GM19023 (cell line): ENCODE measurements around the gene MYL6.

Experiments used
- ATAC-seq: cut with Tn5 transposase; IDR thresholded peaks from one replicate; pipeline ENCODE4 v1.9.1; 2021; ENCODE audit warnings: mild to moderate bottlenecking, moderate library complexity; ENCODE audit not compliant: unreplicated experiment

MYL6 gene

DNA sequence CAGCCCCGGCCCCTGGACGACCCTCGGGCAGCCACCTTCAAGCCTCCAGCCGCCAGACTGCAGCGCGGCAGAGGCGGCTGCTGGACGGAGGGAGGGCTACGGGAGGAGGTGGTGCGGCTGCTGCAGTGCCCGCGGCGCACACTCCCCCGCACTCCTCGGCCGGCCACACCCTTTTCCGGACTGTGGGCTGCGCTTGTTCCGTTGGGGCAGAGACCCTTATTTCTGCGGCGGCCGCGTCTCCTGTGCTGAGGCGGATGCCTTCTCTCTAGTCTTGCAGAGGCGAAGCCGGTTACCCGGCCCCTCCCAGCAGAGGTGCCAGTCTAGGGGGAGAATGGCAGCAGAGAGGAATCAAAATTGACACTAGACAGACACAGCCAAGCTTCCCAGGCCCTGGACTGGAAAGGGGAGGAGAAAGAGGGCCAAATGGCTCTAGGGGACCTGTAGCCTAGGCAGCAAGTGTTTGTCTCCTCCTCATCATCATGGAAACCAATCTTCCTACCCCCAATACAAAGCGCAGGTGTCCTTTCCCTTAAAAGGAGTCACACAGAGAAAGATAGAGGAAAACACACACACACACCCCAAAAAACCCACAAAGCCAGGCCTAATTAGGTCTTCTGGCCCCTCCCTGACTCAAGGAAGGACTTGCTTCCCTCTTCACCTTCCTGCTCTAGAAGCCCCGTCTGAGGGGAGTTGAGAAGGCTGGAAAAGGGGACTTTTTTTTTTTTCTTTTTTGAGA lies 28.8 kb upstream of the MYL6 start:
- peak; percentile 24 for ATAC-seq

DNA sequence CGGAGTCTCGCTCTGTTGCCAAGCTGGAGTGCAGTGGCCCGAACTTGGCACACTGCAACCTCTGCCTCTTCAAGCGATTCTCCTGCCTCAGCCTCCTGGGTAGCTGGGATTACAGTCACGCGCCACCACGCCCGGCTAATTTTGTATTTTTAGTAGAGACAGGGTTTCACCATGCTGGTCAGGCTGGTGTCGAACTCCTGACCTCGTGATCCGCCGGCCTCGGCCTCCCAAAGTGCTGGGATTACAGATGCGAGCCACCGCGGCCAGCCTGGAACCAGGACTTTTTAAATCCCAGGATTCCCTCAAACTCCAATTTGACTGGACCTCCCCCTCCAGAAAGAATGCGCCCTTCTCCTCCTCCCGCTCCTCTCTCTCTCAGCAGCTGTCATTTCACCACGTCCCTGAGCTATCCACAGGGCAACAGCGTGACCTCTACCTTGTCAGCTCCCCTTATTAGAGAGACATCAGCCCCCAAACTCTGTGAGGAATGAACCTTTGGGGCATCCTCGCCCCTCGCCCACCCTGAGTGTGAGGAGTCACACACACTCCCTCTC lies 28.1 kb upstream of the MYL6 start:
- no peak for ATAC-seq

DNA sequence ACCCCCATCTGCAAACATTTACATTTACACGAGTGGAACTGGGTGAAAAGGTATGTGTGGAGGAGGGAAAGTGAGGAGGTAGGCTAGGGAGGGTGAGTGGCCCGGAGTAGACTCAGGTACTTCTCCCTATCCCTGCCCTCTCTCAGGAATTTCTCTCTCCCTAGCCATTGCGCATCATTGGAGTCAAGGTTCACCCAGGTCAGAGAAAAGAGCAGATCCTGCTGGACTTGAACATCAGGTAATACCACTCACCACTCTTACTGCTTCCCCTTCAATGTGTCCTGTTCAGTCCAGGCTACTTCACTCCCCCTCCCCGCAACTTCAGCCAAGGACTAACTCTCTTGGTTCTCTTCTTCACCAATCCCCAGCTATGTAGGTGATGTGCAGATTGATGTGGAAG lies 27.3 kb upstream of the MYL6 start:
- no peak for ATAC-seq

DNA sequence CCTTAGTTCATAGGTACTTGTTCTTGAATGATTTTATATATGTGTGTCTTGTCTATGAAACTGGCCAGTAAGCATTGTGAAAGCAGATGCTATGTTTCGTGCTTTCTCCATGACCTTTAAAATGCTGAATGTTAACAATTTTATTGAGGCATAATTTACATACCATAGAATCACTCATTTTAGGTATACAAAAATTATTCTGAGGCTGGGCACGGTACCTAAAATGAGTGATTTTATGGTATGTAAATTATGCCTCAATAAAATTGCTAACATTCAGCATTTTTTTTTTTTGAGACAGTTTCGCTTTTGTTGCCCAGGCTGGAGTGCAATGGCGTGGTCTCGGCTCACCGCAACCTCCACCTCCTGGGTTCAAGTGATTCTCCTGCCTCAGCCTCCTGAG lies 23.3 kb upstream of the MYL6 start:
- ATAC-seq = no peak

DNA sequence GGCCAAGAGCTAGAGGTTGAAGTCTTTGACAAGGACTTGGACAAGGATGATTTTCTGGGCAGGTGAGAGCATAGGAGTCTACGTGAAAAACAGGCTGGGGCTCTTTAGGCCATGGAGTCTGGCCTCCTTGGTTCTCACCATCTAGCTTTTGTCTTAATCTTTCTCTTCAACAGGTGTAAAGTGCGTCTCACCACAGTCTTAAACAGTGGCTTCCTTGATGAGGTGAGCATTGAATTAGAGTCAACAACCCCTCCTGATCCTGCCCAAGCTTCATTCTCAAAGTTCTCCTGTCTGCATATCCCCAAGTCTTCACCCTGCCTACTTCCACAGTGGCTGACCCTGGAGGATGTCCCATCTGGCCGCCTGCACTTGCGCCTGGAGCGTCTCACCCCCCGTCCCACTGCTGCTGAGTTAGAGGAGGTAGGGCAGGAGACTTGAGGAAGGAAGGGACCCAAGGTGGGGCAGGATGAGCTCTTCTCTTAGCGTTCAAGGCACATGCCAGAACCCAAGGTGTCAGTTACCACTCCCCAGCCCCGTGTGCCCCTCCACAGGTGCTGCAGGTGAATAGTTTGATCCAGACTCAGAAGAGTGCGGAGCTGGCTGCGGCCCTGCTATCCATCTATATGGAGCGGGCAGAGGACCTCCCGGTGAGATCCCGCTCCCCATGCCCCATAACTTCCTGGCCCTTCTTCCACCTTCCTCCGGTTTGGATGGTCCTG lies 20.1 kb upstream of the MYL6 start:
- no peak for ATAC-seq

DNA sequence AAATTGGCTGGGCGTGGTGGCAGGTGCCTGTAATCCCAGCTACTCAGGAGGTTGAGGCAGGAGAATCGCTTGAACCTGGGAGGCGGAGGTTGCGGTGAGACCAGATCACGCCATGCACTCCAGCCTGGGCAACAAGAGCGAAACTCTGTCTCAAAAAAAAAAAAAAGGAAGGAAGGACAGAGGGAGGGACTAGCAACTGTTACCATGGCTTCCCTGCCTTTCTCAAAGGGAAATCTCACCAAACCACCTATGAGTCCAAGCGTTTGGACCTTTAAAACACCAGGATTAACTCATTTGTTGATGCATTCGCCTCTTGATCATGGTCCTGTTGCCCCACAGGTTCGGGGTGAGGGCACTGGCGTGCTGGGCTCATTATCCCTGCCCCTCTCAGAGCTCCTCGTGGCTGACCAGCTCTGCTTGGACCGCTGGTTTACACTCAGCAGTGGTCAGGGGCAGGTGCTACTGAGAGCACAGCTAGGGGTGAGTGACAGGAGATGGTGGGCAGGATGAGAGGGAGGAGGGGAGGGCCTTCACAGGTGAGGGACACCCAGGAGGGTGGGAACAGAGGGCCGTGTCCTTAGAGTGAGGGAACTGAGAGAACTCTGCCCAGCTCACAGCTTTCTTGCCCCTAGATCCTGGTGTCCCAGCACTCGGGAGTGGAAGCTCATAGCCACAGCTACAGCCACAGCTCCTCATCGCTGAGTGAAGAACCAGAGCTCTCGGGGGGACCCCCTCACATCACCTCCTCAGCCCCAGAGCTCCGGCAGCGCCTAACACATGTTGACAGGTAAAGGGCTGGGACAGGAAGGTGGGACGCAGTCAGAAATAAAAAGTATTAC lies 16.0 kb upstream of the MYL6 start:
- ATAC-seq = no peak

DNA sequence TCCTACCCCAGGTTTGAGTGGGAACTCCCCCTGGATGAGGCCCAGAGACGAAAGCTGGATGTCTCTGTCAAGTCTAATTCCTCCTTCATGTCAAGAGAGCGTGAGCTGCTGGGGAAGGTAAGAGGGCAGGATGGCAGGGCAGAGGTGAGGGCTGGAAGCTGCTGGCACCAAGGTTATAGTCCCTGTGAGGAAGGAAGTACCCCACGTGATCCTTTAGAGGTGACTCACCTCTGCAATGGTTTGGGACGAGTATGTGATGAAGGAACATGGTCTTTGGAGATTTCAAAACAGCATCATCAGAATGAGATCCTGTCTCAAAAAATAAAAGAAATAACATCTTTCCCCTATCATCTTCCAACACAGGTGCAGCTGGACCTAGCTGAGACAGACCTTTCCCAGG lies 14.9 kb upstream of the MYL6 start:
- ATAC-seq = no peak

DNA sequence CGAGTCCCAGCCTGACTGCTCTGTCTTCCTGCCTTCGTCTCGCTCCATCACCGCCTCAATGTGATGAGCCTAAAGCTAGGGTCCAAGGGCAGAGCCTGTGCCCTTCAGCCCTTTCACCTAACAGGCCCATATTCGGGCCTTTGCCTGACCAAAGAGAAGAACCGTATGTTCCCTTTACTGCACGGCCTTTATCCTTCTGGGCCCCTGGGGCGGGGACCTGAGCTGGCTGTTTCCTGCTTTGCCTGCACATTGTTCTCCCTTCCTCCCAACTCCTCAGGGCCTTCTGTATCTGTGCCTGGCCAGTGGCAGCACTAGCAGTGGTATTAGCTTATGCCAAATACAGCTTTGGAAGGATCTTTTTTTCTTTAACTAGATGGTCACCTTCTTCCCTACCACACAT lies 14.3 kb upstream of the MYL6 start:
- ATAC-seq = no peak

DNA sequence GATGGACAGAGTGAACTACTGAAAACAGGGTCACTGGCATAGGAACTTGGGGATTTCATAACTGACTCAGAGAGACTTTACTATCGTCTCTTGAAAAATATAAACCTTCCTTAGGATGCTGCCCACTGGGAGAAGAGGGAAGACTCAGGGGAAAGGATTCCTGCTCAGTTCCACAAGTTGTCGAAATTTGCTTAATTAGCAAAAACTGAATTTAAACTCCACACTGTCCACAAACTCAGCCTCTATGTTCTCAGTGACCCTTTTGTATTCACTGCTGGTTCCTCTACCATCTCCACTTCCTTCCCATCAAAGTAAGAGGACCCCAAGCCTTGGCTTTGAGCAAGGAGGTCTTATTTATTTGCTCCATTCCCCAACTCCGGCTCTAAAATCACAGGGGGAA lies 12.9 kb upstream of the MYL6 start:
- no peak for ATAC-seq

DNA sequence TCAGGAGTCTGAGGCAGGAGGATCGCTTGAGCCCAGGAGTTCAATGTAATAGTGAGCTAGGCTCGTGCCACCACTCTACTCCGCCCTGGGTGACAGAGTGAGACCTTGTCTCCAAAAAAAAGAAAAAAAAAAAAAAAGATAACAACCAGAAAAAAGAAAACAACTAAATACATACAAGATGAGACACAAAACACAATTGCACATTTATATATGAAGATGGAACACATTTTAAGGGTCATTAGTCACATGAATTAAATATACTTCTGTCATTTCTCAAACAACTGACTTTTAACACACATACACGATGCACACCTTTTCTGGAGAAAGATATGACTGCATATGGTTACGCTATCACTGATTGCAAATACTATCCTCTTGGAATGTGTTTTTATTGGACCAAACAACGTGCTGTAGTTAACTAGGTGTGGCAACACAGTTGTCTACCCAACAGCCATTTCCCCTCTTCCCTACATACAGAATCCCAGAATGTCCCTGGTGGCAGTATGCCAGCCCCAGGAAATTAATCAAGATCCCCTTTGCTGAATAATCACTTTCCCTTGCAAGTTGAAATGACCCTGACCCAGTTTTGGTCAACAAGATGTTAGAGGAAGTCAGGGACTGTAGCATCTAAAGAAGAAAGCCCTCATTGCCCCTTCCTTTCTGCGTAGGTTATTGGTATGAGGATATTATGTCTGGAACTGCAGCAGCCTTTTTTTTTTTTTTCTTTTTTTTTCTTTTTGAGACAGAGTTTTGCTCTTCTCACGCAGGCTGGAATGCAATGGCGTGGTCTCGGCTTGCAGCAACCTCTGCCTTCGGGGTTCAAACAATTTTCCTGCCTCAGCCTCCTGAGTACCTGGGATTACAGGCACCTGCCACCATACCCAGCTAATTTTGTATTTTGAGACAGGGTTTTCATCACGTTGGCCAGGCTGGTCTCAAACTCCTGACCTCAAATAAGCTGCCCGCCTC lies 11.4 kb upstream of the MYL6 start:
- ATAC-seq = no peak

DNA sequence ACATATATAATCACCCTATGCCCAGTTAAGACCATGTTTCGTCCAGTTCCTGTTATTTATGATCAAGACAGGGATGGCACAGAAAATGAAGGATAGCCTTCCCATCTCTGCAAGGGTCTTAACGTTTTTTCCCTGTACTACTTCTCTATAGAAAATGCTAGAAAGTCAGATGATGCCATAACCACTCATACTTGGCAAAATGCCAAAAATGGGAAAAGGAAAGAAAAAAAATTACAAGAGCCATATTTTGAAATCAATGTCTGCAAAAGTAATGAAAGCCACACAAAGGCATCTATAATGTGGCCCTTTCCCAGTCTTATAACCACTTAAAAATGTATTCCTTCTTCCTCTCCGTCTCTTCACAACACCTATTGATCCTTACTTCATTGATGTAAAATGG lies 7.6 kb upstream of the MYL6 start:
- no peak for ATAC-seq

DNA sequence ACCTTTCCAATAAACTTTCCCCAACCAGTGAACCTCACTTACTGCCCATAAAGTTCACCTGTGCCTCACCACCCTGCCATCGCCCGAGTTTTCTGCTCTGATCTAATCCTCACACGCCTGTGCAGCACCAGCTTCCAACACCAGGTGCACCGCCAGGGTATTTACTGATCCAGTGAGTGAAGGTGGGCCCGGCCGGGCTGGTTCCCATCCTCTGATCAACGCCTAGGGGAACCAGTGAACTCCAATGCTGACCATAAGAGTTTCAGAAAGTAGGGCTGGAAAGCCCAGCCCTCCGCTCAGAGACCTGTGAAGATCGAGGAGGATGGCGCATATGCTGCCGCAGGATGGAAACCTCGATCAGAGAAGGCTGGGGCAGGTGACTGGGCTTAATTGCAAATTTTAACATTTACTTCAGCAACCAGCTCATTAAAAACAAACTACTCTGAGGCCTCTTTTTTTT lies 6.5 kb upstream of the MYL6 start:
- peak; percentile 44 for ATAC-seq

DNA sequence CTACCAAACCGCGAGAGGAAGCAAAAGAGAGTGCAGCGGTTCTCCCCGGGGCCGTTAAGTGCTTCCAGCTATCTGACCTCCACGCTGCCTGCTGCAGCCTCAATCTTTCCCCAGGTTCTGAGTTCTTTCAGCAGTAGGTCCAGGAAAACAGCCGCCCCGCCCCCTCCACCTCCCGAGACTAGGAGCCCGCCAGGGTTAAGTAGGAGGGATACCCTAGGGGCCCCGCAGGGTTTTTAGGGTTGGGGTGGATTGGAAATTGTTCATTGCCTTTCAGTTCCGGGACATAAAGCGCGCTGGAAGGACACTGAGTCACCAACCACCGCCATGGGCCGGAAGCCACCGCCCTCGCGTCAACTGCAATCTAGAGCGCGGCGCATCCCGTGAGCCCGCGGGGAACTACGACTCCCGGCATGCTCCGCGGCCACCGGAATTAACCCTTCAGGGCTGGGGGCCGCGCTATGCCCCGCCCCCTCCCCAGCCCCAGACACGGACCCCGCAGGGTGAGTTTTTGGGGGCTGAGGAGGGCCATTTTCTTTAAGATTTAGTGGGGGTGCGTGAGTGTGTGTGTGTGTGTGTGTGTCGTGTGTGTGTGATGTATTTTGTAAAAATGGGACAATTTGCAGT lies 5.9 kb upstream of the MYL6 start, which contains the start of gene MYL6B:
Gene MYL6B (plus strand): TSS at position 456 of the 624 bp plus-strand sequence. CDS start 1,332 bp downstream, outside the sequence.
- ATAC-seq = peak; percentile 84

DNA sequence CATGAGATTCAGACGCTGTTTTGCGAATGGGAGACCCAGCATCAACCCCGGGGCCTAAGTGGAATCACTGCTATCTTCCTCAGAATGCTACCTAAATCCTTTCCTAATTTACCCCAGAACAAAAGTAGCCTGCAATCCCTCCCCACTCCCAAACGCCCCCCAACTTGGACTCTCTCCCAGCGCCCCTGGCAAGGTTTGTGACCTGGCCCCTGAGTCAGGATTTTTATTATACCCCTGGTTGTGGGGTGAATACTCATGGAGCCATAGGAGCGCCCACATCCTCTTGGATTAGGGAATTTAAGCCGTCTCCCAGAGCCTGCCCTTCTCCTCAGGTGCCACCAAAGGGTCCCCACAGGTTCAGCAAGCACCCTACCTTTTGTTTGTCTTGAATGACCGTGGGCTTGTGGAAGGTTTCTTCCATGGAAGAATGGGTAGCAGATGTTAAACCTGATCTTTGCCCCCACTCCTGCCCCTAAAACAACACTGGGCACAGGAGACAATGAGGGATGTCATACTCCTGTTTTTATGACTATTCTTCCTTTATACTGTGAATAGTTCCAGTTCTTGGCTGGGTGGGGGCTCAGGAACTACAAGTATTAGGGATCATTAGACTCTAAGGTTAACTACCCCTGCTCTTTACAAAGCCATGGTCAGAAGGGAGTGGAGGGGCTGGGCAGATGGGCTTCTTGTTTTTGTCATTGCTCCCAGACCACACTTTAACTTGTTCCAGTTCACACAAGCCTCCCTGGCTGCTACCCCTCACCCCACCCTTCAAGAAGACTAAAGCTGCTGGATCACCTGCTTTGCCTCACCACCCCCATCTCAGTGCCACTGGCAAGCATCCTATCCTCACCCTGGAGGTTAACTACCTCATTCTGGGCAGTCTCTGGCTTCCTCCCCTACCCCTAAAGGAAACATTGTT lies 5.1 kb upstream of the MYL6 start:
- no peak for ATAC-seq

DNA sequence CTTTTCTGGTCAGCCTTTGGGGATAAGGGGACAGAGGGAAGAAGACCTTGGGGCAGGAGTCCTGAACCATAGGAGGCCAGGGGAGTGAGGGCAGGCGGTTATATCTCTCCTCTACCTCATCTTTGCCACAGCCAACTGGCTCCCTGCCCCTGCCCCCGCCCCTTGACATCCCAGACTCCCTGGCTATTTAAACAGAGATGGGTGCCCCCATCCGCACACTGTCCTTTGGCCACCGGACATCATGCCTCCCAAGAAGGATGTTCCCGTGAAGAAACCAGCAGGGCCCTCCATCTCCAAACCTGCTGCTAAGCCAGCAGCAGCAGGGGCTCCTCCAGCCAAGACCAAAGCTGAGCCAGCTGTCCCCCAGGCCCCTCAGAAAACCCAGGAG lies 4.5 kb upstream of the MYL6 start:
- ATAC-seq = no peak

DNA sequence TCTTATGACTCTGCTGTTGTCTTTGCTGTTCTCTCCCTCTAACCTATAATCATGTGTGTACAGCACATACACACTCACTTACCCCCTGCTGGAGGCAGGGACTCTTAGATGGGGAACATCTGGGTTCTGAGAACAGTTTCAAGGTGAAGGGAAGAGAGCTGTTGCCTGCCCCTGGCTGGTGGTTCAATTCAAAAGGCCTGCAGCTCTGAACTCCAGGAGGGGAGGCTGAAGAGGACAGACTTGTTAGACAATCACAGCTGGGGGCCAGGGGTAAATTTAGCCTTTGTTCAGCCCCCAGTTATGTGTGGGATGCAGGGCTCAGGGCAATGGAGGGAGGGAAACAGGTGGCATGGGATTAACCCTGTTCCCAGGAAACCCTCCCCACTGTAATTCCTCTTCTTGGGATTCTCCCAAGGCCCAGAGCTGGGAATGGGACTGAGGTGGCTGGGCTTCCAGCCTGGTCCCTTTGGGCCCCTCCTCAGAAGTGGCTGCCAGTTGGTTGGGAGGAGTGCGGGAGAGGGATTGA lies 3.9 kb upstream of the MYL6 start:
- no peak for ATAC-seq

DNA sequence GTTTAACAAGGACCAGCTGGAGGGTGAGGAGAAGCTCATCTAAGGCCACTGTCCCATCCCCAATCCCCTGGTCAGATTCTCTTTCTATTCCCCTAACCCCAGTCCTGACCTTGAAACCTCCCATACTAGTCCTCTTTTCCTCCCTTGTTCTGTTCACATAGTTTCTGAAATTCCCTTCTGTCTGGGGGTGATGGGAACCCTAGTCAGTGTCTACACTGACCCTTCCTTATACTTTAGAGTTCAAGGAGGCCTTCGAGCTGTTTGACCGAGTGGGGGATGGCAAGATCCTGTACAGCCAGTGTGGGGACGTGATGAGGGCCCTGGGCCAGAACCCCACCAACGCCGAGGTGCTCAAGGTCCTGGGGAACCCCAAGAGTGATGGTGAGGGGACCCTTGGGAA lies 3.3 kb upstream of the MYL6 start:
- ATAC-seq = no peak

DNA sequence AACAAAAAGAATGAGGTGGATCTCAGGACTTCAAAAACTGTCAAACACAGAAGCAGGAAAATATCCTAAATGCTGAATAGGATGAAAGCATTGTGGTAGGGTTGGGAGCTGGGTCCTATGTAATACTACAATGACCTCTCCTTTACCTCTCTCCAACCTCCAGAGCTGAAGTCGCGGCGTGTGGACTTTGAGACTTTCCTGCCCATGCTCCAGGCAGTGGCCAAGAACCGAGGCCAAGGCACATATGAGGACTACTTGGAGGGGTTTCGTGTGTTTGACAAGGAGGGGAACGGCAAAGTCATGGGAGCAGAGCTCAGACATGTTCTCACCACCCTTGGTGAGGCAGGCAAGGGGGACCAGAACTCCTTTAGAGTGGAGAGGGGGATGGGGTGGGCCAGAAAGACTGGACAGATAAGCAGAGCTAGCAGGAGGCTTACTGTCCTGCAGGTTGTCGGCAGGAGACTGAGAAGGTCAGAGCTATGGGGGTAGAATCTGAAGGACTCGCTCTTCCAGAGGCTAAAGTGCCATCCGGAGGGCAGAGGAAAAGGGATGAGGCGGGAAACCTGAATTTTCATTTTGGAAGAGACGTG lies 2.8 kb upstream of the MYL6 start:
- no peak for ATAC-seq
